ENCODE data around the gene INPP5A.
"Not testable (repeated sequence)": the region's sequence is repeated elsewhere in the genome, so short reads cannot be mapped to it uniquely, and the experiment has no call there.

Gene INPP5A

GRCh38 chr10:132537684-132538001, at the start of gene INPP5A:
Gene INPP5A, plus strand, starts transcription at chr10:132537787. Its CDS starts 310 bp downstream, at chr10:132538097.
- DNase-seq: no peak

- no peak for DNase-seq
Measured at GRCh38 chr10:132488231-132488821, 49.3 kb upstream of the INPP5A start.

DNA sequence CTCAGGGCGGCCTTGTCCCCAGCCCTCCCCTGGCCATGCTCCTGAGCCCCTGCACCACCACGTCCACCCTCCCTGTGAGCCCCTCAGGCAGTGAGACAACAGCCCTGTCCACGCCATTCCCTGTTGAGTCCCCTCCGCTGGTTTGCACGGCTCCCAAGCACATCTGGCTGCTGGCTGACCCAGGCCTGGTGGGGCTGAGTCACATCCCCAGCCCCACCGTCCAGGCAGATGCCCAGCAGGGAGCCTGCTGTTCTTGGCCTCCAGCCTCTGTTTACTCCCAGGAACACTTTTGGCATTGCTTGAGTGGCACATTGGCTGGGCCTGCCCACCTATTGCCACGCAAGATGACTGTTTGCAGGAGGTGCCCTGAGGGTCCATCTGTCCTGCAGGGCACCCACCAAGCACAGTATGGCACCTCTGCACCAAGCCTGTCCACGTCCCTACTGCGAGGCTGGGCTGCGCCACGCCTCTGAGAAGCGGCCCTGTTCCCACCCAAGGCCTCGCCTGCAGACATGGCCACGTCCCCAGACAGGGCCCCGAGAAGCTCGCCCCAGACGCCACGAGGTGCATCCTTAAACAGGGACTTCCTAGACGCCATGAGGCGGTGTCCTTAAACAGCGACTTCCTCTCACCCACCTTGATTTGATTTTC, 48.4 kb upstream of the INPP5A start:
- no peak for DNase-seq

DNA sequence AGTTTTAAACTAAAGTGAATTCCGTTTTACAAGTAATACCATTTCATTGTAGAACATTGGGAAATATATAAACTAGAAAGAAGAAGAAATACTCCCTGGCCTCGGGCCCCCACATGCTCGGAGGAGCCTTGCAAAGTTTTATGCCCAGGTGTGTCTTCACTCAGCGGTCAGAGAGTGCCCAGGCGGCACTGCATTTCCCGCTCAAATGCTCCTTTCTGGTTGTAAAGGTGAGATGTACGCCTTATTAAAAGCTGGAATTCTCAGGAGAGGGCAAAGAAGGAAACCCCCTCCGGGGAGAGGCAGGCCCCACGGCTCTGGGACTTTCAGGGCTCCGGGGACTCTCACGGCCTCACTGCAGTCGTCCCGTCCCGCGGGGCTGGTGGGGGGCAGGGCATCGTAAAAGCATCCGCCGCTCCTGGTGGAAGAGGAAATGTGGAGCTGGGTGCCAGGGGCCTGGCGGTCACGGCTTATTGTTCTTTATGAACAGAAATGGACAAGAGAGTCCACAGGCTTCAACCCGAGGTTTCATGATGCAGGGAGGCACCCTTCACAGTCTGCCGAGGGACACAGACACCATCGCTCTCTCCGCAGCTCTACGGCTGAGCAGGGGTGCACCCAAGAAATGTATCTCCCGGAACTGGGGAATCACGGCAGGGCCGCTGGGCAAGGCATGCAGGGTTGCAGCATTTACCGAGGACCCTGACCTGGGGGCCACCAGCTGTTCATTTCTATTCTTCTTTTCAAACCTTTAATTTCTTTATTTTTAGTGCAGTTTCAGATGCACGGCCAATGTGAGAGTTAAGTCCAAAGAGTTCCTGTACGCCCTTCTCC, 47.7 kb upstream of the INPP5A start:
- no peak for DNase-seq

GRCh38 chr10:132491534-132491933, 46.1 kb upstream of the INPP5A start:
- not testable (repeated sequence) for DNase-seq

DNA sequence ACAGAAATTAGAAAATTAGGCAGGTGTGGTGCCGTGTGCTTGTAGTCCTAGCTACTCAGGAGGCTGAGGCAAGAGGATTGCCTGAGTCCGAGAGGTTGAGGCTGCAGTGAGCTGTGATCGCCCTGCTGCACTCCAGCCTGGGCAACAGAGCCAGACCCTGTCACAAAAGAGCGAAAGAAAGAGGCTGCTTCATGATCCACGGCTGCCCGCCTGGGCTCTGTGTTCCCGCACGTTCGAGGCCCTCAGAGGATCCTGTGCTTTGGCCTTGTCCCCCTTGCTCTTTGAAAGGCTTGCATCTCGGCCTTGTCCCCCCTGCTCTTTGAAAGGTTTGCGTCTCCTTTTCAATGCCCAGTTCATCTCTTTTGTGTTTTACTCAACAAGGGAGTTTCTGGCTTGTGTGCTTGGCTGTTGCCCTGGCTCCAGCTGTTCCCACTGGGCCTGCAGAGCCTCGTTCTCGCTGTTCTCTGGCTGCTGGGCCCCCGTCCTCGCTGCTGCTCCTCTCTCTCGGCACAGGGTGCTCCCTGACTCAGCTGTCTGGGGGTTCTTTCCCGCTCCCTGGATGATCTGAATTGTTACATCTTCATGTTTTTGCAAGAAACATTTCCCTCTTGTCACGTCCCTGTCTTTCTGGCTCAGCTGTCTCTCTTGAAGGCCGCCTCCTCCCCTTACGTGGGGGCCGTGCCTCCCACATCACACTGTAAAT, 45.1 kb upstream of the INPP5A start:
- DNase-seq: no peak

- no peak for DNase-seq
Measured at GRCh38 chr10:132493246-132493755, 44.3 kb upstream of the INPP5A start.

DNA sequence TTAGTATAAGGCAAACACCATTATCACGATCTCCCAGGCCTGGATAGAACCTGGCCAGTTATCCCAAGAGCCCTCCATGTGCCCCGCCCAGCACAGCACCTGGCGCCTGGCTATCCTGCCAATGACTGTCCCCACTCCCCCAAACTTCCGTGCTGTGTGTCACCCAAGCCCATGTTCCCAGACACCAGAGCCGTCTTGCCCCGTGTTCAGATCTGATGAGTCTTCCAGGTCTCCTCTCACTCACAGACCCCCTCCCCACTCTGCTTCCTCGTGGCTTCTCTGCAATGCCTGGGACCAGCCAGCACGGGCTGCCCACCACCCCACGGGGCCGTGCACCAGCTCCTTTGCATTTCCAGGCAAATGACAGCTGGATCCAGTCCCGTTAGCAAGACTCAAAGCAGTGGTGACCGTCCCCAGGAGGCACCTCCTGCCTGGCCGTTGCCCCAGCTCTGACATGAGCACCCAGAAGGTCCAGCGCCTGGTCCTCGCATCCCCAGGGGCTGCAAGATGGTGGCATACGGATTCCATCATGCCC, 43.8 kb upstream of the INPP5A start:
- DNase-seq: no peak

GRCh38 chr10:132494866-132495630, 42.5 kb upstream of the INPP5A start:
- DNase-seq: no peak

DNA sequence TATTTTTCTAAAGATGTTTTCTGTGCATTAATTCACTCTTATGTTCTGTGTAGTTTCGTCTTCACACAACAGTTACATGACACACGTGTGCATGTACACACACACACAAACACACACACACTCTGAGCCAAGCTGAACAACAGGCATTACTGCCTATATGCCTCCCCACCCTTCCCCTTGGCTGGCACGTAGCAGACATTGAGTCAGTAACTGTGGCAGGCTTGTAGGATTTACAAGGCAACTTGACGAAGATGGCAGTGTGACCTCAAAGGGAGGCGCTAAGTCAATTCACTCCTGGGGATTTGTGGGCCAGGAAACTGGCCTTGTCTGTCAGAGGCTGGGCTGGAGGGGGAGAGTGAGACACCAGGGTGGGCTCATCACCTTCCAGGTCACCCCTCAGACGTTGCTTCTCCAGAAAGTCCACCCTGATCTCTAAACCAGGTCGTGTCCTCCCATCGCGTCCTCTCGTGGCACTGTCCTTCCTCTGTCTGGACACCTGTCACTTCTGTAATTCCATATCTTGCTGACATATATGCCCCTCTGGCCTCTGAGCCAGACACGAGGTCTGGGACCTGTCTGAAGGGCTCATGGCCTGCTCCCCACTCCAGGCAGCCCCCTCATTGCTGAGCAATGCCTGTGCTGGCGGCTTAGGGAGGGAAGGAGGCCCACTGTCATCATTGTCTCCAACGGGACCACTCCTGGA, 41.1 kb upstream of the INPP5A start:
- DNase-seq: no peak

GRCh38 chr10:132497063-132497680, 40.4 kb upstream of the INPP5A start:
- no peak for DNase-seq

GRCh38 chr10:132497861-132498561, 39.6 kb upstream of the INPP5A start:
- no peak for DNase-seq

GRCh38 chr10:132498562-132499366, 38.8 kb upstream of the INPP5A start:
- no peak for DNase-seq

GRCh38 chr10:132499367-132499685, 38.3 kb upstream of the INPP5A start:
- no peak for DNase-seq

GRCh38 chr10:132500781-132501415, 36.7 kb upstream of the INPP5A start:
- DNase-seq: no peak

DNA sequence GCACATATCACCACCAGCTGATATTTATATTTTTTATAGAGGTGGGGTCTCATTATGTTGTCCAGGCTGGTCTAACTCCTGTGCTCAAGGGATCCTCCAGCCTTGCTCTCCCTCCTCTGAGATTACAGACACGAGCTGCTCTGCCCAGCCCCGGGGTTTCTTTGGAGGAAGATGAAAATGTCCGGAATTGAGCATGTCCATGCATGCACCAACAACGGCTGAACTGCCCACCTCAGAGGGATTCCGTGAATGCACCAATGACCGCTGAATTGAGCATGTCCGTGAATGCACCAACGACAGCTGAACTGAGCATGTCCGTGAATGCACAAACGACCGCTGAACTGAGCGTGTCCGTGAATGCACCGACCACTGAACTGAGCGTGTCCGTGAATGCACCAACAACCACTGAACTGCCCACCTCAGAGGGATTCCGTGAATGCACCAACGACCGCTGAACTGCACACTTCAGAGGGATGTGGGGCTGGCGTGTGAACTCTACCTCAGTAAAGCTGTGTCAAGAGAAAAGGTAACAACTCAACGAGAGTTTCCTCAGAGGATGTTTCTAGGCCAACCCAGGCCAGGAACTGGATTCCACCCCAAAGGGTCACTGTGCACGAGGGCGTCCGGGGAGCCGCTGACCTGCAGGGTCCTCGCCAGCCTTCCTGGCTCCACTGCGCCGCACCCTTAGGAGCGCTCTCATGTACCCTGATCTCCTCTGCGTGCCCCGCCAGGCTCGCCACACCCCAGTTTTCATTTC, 34.9 kb upstream of the INPP5A start:
- no peak for DNase-seq

GRCh38 chr10:132503581-132504421, 33.8 kb upstream of the INPP5A start:
- DNase-seq: no peak
